Stimulated activated CD4-positive, alpha-beta T cell treated with anti-CD3 and anti-CD28 coated beads, Interleukin-12 subunit alpha, Interleukin-12 subunit beta, amount 100 ng/mL, for 24 hours (primary cell): Measurements from ENCODE around the gene CCDC178.
"Not testable (repeated sequence)": the region's sequence is repeated elsewhere in the genome, so short reads cannot be mapped to it uniquely, and the experiment has no call there.

Experiments used
- DNase-seq, 2 experiments: peaks; one replicate each; pipeline ENCODE4 v3.0.0-alpha.2; 2020; ENCODE audit warnings: low read depth in 2 of 2

CCDC178 gene

GRCh38 chr18:33010149-33010548, 430.4 kb downstream of the CCDC178 start:
- no peak for DNase-seq

- DNase-seq: no peak
These were observed 441.6 kb downstream of the CCDC178 start for GRCh38 chr18:32998921-32999320.

GRCh38 chr18:32998285-32998684, 442.2 kb downstream of the CCDC178 start:
- DNase-seq: no peak

GRCh38 chr18:32983721-32984120, 456.8 kb downstream of the CCDC178 start:
- DNase-seq: no peak

GRCh38 chr18:32980896-32981295, 459.6 kb downstream of the CCDC178 start:
- no peak for DNase-seq

GRCh38 chr18:32975501-32975900, 465.0 kb downstream of the CCDC178 start:
- no peak for DNase-seq

GRCh38 chr18:32975163-32975436, 465.4 kb downstream of the CCDC178 start:
- DNase-seq: no peak

GRCh38 chr18:32974421-32975162, 465.9 kb downstream of the CCDC178 start:
- DNase-seq: no peak

- DNase-seq: no peak
These were observed 472.3 kb downstream of the CCDC178 start for GRCh38 chr18:32968248-32968647.

GRCh38 chr18:32966141-32966540, 474.4 kb downstream of the CCDC178 start:
- no peak for DNase-seq

GRCh38 chr18:32961538-32961937, 479.0 kb downstream of the CCDC178 start:
- no peak for DNase-seq

- no peak for DNase-seq
These were observed 481.8 kb downstream of the CCDC178 start for GRCh38 chr18:32958746-32959145.

- no peak for DNase-seq
These were observed 483.8 kb downstream of the CCDC178 start for GRCh38 chr18:32956591-32957315.

GRCh38 chr18:32952318-32952717, 488.2 kb downstream of the CCDC178 start:
- not testable (repeated sequence) for DNase-seq

- DNase-seq: no peak
These were observed 502.9 kb downstream of the CCDC178 start for GRCh38 chr18:32937597-32937996.

- no peak for DNase-seq
These were observed 503.5 kb downstream of the CCDC178 start for GRCh38 chr18:32937066-32937465.

- DNase-seq: no peak
These were observed 506.3 kb downstream of the CCDC178 start for GRCh38 chr18:32934201-32934600.

GRCh38 chr18:32930695-32931301, 509.7 kb downstream of the CCDC178 start:
- no peak for DNase-seq

- no peak for DNase-seq
These were observed 511.3 kb downstream of the CCDC178 start for GRCh38 chr18:32929213-32929612.

- no peak for DNase-seq
These were observed 517.5 kb downstream of the CCDC178 start for GRCh38 chr18:32922951-32923430.

- DNase-seq: no peak
These were observed 519.4 kb downstream of the CCDC178 start for GRCh38 chr18:32920796-32921787.

- no peak for DNase-seq
These were observed 520.7 kb downstream of the CCDC178 start for GRCh38 chr18:32919799-32920198.
